CD4-positive, alpha-beta T cell (primary cell): ENCODE measurements around the gene SPAG7. TPM values are rescaled to one million over a fixed set of nuclear protein-coding genes. Genes with fewer than 3 reads are reported as not detected.

Experiments used
- ATAC-seq: fragments of 200-7000 bp; cut with Tn5 transposase; one replicate; pipeline ENCODE4 v1.10.0; 2022; ENCODE audit warnings: mild to moderate bottlenecking; ENCODE audit not compliant: poor library complexity
- CTCF ChIA-PET: fragments of 350-600 bp; sonication (Branson Sonifier 250); formaldehyde crosslinking; loops from one replicate; lab custom pipeline; 2021; ENCODE audit warnings: antibody characterized with exemption, inconsistent platforms; lab: Charles Lee
- POLR2A ChIA-PET: fragments of 350-600 bp; sonication (Branson Sonifier 250); formaldehyde crosslinking; loops from one replicate; lab custom pipeline; 2021; ENCODE audit warnings: antibody characterized with exemption, inconsistent platforms; lab: Charles Lee
- DNase-seq, 14 experiments: peaks; one replicate each; pipeline ENCODE4 v3.0.0-alpha.2; 2013 to 2020; ENCODE audit warnings: mixed read lengths in 2 of 14
- H3K27ac ChIP-seq, 2 donors: one replicate each; pipeline versions ENCODE4 v1.5.1 to v1.7.0; 2013; ENCODE audit warnings: low read length in 2 of 2, low read depth in 1 of 2, mild to moderate bottlenecking in 1 of 2
- H3K27me3 ChIP-seq, 2 experiments: 1 replicate in 1 of 2; 2 replicates in 1 of 2; pipeline versions ENCODE4 v1.6.1 to v1.7.0; 2013; ENCODE audit warnings: low read length in 2 of 2, control low read depth in 1 of 2, mild to moderate bottlenecking in 1 of 2, moderate library complexity in 1 of 2; ENCODE audit not compliant: insufficient read depth in 2 of 2, control insufficient read depth in 1 of 2
- H3K36me3 ChIP-seq: one replicate; pipeline ENCODE4 v1.6.1; 2013; ENCODE audit warnings: low read length, control low read depth; ENCODE audit not compliant: insufficient read depth
- H3K4me1 ChIP-seq: one replicate; pipeline ENCODE4 v1.6.1; 2013; ENCODE audit warnings: low read length, control low read depth; ENCODE audit not compliant: insufficient read depth
- H3K4me3 ChIP-seq: one replicate; pipeline ENCODE4 v1.5.1; 2013; ENCODE audit warnings: mild to moderate bottlenecking, low read length, moderate library complexity
- H3K9me3 ChIP-seq, 2 experiments: 1 replicate in 1 of 2; 2 replicates in 1 of 2; pipeline versions ENCODE4 v1.6.1 to v1.7.0; 2013; ENCODE audit warnings: low read length in 2 of 2, mild to moderate bottlenecking in 2 of 2, control low read depth in 1 of 2, moderate library complexity in 1 of 2; ENCODE audit not compliant: control insufficient read depth in 1 of 2, insufficient read depth in 1 of 2
- H3K27ac Mint-ChIP-seq: one replicate; pipeline ENCODE4 v1.8.0; 2020; ENCODE audit warnings: mixed read lengths
- H3K27me3 Mint-ChIP-seq: one replicate; pipeline ENCODE4 v1.8.0; 2021; ENCODE audit warnings: mixed read lengths
- H3K36me3 Mint-ChIP-seq: one replicate; pipeline ENCODE4 v1.8.0; 2021; ENCODE audit warnings: low read depth, mixed read lengths
- H3K4me1 Mint-ChIP-seq: one replicate; pipeline ENCODE4 v1.8.0; 2021; ENCODE audit warnings: low read depth, mixed read lengths
- H3K4me3 Mint-ChIP-seq: one replicate; pipeline ENCODE4 v1.8.0; 2020; ENCODE audit warnings: mild to moderate bottlenecking, mixed read lengths
- H3K9me3 Mint-ChIP-seq: one replicate; pipeline ENCODE4 v1.8.0; 2020; ENCODE audit warnings: mixed read lengths
- intact Hi-C, 2 experiments: fragments of 100-400 bp; cut with DNase I in 1 of 2; cut with micrococcal nuclease in 1 of 2; formaldehyde crosslinking; loops; one replicate each; pipeline versions ENCODE4 v1.15.1 to v1.9.0; 2023 to 2025; cut with DNase I, micrococcal nuclease
- total RNA-seq, 174 experiments: library from RNA in 2 of 174; stranded (reverse) in 2 of 174; gene quantifications; one replicate each; pipeline ENCODE4 v1.2.3 and lab custom pipeline; 2021 to 2026
- TF ChIP-seq, protein P1 (sequence below): fragments of 200-600 bp; IDR thresholded peaks from one replicate; pipeline ENCODE4 v1.8.0; 2022; ENCODE audit warnings: antibody characterized with exemption, mild to moderate bottlenecking

SPAG7 gene
- total RNA-seq, 2 experiments from 2014 or later = 30.2 to 30.9 TPM

DNA sequence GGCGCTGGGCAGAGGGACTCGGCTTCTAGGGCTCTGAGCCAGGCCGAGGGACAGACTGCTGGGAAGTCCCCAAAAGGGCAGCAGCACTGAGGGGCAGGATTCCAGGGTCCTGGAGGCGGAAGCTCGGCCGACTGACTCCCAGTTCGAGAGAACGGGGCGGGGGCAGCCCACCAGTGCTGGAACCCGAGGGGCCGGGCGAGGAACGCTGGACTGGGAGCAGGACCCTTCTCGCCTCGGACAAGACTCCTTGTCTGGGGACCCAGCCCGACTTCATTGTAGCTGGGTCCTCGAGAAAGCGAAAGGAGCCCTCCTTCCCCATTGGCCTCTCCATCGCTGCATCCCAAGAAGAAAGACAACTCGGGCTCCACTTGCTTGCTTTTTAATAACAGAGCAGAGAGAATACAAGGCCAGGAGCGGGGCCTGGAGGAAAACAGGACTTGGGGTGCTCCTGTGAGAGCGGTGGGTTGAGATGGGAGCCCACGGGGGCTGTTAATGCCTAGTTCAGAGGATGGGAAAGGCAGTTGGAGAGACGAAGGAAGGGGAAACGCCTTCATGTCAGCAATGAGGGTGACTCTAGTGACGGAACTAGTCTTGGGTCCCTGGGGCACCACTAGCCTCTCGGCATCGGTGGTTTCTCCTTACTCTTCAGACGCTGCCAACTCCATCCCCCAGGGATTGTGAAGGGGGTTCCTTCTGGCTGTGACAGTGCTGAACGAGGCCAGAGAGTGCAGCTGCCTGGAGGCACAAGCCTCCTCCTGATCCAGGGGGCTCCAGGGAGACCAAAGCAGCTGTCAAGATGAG is 20.4 kb upstream of the SPAG7 start:
- no peaks in the 10 kb centered on the region for H3K9me3 Mint-ChIP-seq
- H3K27ac Mint-ChIP-seq = peak overlapping the region; percentile 87
- H3K4me3 ChIP-seq = peak overlapping the region; percentile 99
- no peaks in the 10 kb centered on the region for H3K9me3 ChIP-seq
- peak overlapping the region; percentile 94 for H3K4me3 Mint-ChIP-seq
- TF ChIP-seq, protein P1, sequence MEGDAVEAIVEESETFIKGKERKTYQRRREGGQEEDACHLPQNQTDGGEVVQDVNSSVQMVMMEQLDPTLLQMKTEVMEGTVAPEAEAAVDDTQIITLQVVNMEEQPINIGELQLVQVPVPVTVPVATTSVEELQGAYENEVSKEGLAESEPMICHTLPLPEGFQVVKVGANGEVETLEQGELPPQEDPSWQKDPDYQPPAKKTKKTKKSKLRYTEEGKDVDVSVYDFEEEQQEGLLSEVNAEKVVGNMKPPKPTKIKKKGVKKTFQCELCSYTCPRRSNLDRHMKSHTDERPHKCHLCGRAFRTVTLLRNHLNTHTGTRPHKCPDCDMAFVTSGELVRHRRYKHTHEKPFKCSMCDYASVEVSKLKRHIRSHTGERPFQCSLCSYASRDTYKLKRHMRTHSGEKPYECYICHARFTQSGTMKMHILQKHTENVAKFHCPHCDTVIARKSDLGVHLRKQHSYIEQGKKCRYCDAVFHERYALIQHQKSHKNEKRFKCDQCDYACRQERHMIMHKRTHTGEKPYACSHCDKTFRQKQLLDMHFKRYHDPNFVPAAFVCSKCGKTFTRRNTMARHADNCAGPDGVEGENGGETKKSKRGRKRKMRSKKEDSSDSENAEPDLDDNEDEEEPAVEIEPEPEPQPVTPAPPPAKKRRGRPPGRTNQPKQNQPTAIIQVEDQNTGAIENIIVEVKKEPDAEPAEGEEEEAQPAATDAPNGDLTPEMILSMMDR = no peak
- peaks cover 36% of the 10 kb centered on the region for H3K4me1 ChIP-seq
- intact Hi-C loops = loop anchor here (1.0 to 10.0 kb wide), 6 partner anchors 9 to 207 kb away; partner anchors contain the start of genes INCA1 (in 1 of the 2), KIF1C (in 1 of the 2), RNF167 (in 1 of the 2) and SLC25A11 (in 1 of the 2)
- ATAC-seq (peak; percentile 22), DNase-seq (no peak)
- peaks cover 8% of the 10 kb centered on the region for H3K36me3 ChIP-seq
- H3K4me1 Mint-ChIP-seq = peaks cover 40% of the 10 kb centered on the region
- H3K27me3 ChIP-seq = no peaks in the 10 kb centered on the region
- ChIA-PET CTCF (interaction anchor here (1.4 to 2.3 kb wide), 8 partner anchors 10 to 87 kb away, joined by 3 to 12 read pairs (median 4); partner anchors contain the start of genes CHRNE, INCA1, KIF1C and RNF167), POLR2A (interaction anchor here (0.6 to 4.1 kb wide), 13 partner anchors 8 to 88 kb away, joined by 3 to 50 read pairs (median 6); partner anchors contain the start of genes C17orf107, INCA1, KIF1C and RNF167)
- H3K27ac ChIP-seq = peak overlapping the region; percentile 90 to 92
- H3K36me3 Mint-ChIP-seq = peaks cover 33% of the 10 kb centered on the region
- H3K27me3 Mint-ChIP-seq = no peaks in the 10 kb centered on the region

DNA sequence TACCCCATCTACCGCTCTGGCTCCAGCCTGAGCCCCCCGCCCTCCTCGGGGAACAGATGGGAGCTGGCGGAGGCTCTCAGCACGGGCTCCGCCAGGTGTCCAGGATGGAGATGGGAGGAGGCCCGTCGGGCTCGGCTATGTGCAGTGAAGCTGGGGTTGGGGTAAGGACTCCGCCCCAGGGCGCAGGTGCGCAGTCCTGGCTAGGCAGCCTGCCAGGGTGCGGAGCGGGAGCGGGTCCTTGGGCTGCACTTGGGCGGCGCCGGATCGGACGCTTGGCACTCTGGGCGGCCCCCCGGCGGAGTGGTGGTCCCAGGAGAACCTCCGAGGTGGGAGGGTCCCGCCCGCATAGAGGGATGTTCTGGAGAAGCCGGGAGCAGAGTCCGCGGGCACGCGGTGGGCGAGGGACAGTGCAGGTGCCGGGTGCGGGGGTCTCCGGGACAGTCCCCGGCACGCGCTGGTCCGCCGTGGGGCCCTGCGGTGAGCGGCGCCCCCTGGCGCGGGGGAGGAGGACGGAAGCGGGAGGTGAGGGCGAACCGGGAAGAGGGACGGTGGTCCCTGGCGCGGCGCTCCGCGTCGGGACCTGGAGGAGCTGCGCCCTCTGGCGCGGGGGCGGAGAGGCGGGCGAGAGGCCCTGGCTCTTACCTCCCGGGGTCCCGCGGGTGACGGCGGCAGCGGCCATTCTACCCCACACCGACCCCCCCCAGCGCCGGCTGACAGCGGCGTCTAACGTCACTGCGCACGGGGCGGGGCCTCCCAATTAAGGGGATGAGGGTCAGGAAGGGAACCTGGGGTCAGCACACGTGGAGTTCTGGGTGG is 19.5 kb upstream of the SPAG7 start, which contains the start of gene CAMTA2:
Gene CAMTA2 (minus strand): TSS at position 725 of the 816 bp plus-strand sequence. CDS start 1,453 bp downstream, outside the sequence.
- peaks cover 41% of the 10 kb centered on the region for H3K36me3 Mint-ChIP-seq
- H3K9me3 ChIP-seq = no peaks in the 10 kb centered on the region
- TF ChIP-seq, protein P1 = peak; percentile 91
- CTCF ChIA-PET = interaction anchor here (1.4 to 2.3 kb wide), 9 partner anchors 11 to 88 kb away, joined by 3 to 12 read pairs (median 4); partner anchors contain the start of genes C17orf107, CHRNE, INCA1 and KIF1C
- H3K27ac ChIP-seq = peak within 1 kb of the TSS; percentile 90 to 92
- peaks cover 40% of the 10 kb centered on the region for H3K4me1 Mint-ChIP-seq
- no peaks in the 10 kb centered on the region for H3K27me3 ChIP-seq
- POLR2A ChIA-PET = interaction anchor here (0.6 to 4.1 kb wide), 16 partner anchors 10 to 197 kb away, joined by 3 to 50 read pairs (median 4); partner anchors contain the start of genes C17orf107, INCA1, KIF1C and PFN1
- intact Hi-C loops = loop anchor here (1.0 to 10.0 kb wide), 6 partner anchors 10 to 208 kb away; partner anchors contain the start of genes INCA1 (in 1 of the 2), KIF1C (in 1 of the 2), RNF167 (in 1 of the 2) and SLC25A11 (in 1 of the 2)
- ATAC-seq (peak; percentile 90), DNase-seq (peak; percentile 74 to 92 (median 86))
- H3K36me3 ChIP-seq = peaks cover 16% of the 10 kb centered on the region
- H3K27ac Mint-ChIP-seq = peak within 1 kb of the TSS; percentile 87
- H3K4me1 ChIP-seq = peaks cover 36% of the 10 kb centered on the region
- H3K4me3 Mint-ChIP-seq = peak within 1 kb of the TSS; percentile 94
- H3K9me3 Mint-ChIP-seq = no peaks in the 10 kb centered on the region
- no peaks in the 10 kb centered on the region for H3K27me3 Mint-ChIP-seq
- H3K4me3 ChIP-seq = peak within 1 kb of the TSS; percentile 99
